ENCODE measurements around the gene LGALS4. TPM values are rescaled to one million over a fixed set of nuclear protein-coding genes. Genes with fewer than 3 reads are reported as not detected.
"Not testable (repeated sequence)": the region's sequence is repeated elsewhere in the genome, so short reads cannot be mapped to it uniquely, and the experiment has no call there.

The LGALS4 gene
- polyA plus RNA-seq, 4 donors: 0.97 to 3.0 (median 2.0) TPM

- no peak for DNase-seq (ENCODE audit: low read depth in 4 of 4, low spot score in 2 of 4)
Observed at GRCh38 chr19:38826856-38827551, 14.3 kb upstream of the LGALS4 start.

DNA sequence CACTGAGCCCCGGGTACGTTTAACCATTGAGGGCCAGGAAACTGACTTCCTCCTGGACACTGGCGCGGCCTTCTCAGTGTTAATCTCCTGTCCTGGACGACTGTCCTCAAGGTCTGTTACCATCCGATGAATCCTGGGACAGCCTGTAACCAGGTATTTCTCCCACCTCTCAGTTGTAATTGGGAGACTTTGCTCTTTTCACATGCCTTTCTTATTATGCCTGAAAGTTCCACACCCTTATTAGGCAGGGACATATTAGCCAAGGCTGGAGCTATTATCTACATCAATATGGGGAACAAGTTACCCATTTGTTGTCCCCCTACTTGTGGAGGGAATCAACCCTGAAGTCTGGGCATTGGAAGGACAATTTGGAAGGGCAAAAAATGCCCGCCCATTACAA, 13.2 kb upstream of the LGALS4 start:
- DNase-seq (ENCODE audit: low read depth in 4 of 4, low spot score in 2 of 4): not testable (repeated sequence)

GRCh38 chr19:38821230-38821825, 8.6 kb upstream of the LGALS4 start:
- not testable (repeated sequence) for DNase-seq (ENCODE audit: low read depth in 4 of 4, low spot score in 2 of 4)

- DNase-seq (ENCODE audit: low read depth in 4 of 4, low spot score in 2 of 4): no peak
Observed at GRCh38 chr19:38819231-38819920, 6.6 kb upstream of the LGALS4 start.

DNA sequence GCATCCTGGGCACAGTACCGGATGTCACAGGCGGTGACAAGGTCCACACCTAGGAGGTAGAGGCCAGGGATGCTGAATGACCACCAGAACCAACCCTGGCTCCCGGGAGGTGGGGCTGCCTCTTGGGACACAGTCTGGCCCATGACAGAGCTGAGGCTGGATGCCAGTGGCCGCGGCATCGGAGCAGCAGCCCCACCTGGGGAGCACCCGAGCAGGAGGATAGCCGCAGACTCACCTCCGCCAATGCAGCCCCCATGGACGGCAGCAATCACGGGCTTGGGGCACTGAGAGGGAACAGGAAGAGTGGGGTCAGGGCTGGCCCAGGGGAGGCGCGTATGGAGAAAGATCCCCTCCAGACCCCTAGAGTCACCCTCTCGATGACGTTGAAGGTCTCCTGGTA, 4.3 kb upstream of the LGALS4 start:
- DNase-seq (ENCODE audit: low read depth in 4 of 4, low spot score in 2 of 4): no peak

- DNase-seq (ENCODE audit: low read depth in 4 of 4, low spot score in 2 of 4): no peak
Observed at GRCh38 chr19:38816131-38816750, 3.5 kb upstream of the LGALS4 start.

DNA sequence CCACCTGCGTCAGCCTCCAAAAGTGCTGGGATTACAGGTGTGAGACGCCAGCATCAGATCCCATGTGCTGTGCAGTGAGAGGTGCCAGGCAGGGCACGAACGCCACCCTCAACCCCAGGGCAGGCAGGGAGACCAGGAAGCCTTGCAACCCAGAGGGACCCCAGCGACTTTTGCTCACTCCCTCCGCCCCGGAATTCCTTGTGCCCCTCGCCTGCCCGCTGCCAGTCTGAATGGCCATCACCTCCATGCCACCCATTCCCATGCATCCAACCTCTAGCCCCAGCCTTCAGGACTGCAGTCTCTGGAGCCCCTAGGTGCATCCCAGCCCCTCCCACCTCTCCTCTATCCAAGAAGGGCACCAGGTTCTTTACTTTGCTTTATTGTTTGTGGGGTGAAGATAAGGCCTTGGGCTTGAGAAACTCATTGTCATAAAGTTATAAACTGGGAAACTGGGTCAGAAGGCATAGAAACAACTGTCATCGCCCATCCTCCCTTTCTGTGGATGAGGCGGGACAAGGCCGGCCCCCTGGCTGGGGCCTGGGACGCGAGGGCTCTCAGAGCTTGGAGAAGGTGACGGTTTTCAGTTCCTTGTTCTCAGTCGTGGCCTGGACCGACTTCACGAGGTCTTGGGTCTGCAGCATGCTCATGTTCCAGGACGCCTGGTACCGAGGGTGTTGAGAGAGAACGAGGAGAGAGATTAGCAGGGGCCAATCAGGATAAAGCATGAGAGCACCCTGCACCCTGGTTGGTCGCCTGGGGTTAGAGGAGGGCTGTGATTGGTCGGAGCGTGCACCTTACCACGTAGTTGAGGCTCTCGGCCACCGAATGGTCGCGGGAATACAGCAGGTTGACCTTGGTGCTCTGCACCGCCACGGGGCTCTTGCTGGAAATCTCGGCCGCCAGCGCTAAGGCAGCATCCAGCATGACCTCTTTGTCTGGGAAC, 2.6 kb upstream of the LGALS4 start:
- no peak for DNase-seq (ENCODE audit: low read depth in 4 of 4, low spot score in 2 of 4)

GRCh38 chr19:38813932-38814331, 1.2 kb upstream of the LGALS4 start:
- not testable (repeated sequence) for DNase-seq (ENCODE audit: low read depth in 4 of 4, low spot score in 2 of 4)

DNA sequence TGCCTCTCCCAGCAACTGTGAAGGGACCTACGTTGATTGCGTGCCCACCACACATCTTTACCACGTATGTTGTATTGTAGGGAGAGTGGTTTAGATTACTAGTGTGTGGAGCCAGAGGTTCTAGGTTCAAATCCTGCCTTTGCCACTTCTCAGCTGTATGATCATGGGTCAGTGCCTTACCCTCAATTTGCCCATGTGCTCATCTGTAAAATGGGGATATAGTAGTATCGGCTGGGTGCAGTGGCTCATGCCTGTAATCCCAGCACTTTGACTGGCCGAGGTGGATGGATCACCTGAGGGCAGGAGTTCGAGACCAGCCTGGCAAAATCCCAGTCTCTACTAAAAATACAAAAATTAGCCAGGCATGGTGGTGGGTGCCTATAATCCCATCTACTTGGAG, 578 bp upstream of the LGALS4 start:
- DNase-seq (ENCODE audit: low read depth in 4 of 4, low spot score in 2 of 4): no peak

- DNase-seq (ENCODE audit: low read depth in 4 of 4, low spot score in 2 of 4): no peak
Observed at GRCh38 chr19:38812009-38812840, 520 bp downstream of the LGALS4 start.

DNA sequence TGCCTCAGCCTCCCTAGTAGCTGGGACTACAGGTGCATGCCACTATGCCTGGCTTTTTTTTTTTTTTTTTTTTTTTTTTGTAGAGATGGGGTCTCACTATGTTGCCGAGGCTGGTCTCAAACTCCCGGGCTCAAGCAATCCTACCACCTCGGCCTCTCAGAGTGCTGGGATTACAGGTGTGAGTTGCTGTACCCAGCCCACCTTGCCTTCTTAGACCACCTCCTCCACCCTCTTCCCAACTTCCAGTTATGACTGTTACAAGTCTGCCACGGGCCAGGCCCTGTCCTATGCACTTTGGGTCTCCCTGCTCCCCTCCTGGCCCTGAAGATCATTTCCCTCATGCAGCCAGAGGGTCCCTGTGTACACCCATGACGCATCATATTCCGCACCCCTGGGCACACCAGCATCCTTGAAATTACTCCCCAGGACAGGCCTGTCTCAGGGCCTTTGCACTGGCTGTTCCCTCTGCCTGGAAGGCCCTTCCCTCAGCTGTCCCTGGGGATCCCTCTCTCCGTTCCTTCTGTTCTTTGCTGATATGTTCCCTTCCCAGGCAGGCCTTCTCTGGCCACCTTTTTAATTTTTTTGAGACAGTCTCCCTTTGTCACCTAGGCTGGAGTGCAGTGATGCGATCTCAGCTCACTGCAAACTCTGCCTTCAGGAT, 3.0 kb downstream of the LGALS4 start:
- DNase-seq (ENCODE audit: low read depth in 4 of 4, low spot score in 2 of 4): no peak

DNA sequence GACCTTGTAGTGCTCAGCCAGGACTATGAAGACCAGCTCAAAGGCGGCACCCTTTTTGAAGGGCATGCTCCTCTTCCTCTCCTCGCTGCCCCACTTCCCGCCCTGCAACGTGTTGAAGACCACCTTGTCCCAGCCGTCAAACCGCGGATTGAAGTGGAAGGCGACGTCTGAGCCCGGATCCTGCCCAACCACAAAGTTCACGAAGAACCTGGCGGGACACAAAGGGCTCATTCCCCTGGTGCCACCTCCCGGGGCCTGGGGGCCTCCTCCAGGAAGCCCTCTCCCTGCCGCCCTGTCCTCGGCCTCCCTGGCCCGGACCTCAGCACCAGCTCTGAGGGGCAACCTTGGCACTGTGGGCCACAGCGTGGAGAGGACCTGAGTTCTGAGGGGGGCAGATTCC, 4.0 kb downstream of the LGALS4 start:
- DNase-seq (ENCODE audit: low read depth in 4 of 4, low spot score in 2 of 4): no peak

GRCh38 chr19:38807374-38808098, 5.2 kb downstream of the LGALS4 start:
- not testable (repeated sequence) for DNase-seq (ENCODE audit: low read depth in 4 of 4, low spot score in 2 of 4)

DNA sequence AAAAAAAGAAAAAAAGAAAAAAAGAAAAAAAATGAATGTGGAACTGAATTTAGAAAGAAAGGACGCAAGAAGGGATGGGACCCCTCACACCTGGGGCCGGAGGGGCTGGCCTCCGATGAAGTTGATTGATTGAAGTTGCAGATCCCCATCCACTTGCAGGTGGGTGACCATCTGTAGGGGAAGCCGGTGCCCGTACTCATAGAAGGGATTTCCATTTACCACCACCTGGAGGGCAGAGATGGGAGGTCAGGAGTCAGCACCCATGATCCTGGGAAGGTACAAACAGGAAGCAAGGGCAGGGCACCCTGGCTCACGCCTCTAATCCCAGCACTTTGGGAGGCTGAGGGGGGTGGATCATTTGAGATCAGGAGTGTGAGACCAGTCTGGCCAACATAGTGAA, 6.4 kb downstream of the LGALS4 start:
- no peak for DNase-seq (ENCODE audit: low read depth in 4 of 4, low spot score in 2 of 4)

GRCh38 chr19:38805180-38805579, 7.6 kb downstream of the LGALS4 start:
- no peak for DNase-seq (ENCODE audit: low read depth in 4 of 4, low spot score in 2 of 4)

DNA sequence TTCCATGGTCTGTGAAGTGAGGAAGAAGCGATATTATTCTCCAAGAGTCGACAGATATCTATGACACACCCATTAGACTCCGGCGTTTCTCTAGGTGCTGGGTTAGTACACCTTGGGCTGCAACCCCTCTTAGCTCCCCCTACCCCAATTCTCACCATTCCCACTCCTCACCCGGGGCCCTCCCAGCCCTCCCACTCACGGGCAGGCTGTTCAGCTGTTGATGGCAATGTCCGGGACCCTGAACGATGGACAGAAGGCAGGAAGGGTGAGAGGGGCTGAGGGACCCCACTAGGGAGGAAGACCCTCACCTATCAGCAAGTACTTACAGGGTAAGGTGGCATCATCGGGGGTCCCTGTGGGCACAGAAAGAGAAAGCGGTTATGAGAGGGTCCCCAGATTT, 9.2 kb downstream of the LGALS4 start:
- no peak for DNase-seq (ENCODE audit: low read depth in 4 of 4, low spot score in 2 of 4)

- no peak for DNase-seq (ENCODE audit: low read depth in 4 of 4, low spot score in 2 of 4)
Observed at GRCh38 chr19:38801359-38802095, 11.2 kb downstream of the LGALS4 start.

Data from left renal cortex interstitium (tissue), 4 donors.